Ishikawa (cell line): ENCODE measurements around the gene WSCD1.

Experiments
- CEBPB ChIP-seq: IDR thresholded peaks from 2 replicates; pipeline ENCODE4 v1.6.1; 2012
- EP300 ChIP-seq: IDR thresholded peaks from 2 replicates; pipeline ENCODE4 v1.6.1; 2012; ENCODE audit warnings: borderline replicate concordance
- FOXM1 ChIP-seq: IDR thresholded peaks from 2 replicates; pipeline ENCODE4 v1.6.1; 2012; ENCODE audit warnings: low read depth, borderline replicate concordance
- MAX ChIP-seq: IDR thresholded peaks from 2 replicates; pipeline ENCODE4 v1.6.1; 2012
- REST ChIP-seq: IDR thresholded peaks from 2 replicates; pipeline ENCODE4 v1.6.1; 2012; ENCODE audit warnings: low read depth, mild to moderate bottlenecking
- TAF1 ChIP-seq: IDR thresholded peaks from 2 replicates; pipeline ENCODE4 v1.6.1; 2012; ENCODE audit warnings: low read depth, mild to moderate bottlenecking
- TEAD4 ChIP-seq: IDR thresholded peaks from 2 replicates; pipeline ENCODE4 v1.6.1; 2012
- YY1 ChIP-seq: IDR thresholded peaks from 2 replicates; pipeline ENCODE4 v1.6.1; 2012; ENCODE audit warnings: low read depth
- ZBTB7A ChIP-seq: IDR thresholded peaks from 2 replicates; pipeline ENCODE4 v1.6.1; 2012; ENCODE audit warnings: low read depth

- TF ChIP-seq YY1 (no peak), TAF1 (no peak), FOXM1 (no peak), REST (no peak), EP300 (no peak), MAX (no peak), TEAD4 (no peak), ZBTB7A (no peak), CEBPB (no peak)
Measured at GRCh38 chr17:6098823-6099180, 28.6 kb downstream of the WSCD1 start.
